ENCODE results near the gene HEATR1. TPM values are rescaled to one million over a fixed set of nuclear protein-coding genes. Genes with fewer than 3 reads are reported as not detected.

Gene HEATR1
- 10 to 100 TPM; 21.1 to 43.4 (median 32.6) TPM for total RNA-seq

- peak within 1 kb of the TSS; percentile 56 for H3K27ac ChIP-seq
- WGBS = under 1% methylated on average over 44 of the region's 54 CpGs
- DNase-seq (ENCODE audit: low spot score in 2 of 2) = peak; percentile 94 to 96
Measured at GRCh38 chr1:236603991-236604904, at the start of gene HEATR1. TSS of gene HEATR1 (minus strand) at chr1:236604516. CDS start at chr1:236604095, 421 bp downstream.

GRCh38 chr1:236645016-236645680 lies 40.8 kb upstream of the HEATR1 start:
- Histone ChIP-seq H3K27ac (no peak overlapping the region), H3K4me1 (no peaks in the 10 kb centered on the region), H3K9me3 (no peaks in the 10 kb centered on the region), H3K36me3 (no peaks in the 10 kb centered on the region), H3K4me3 (no peak overlapping the region), H3K27me3 (no peaks in the 10 kb centered on the region)
- no peak for TF ChIP-seq POLR2A (IDR thresholded peaks at IDR 0.05)
- no peak for TF ChIP-seq EP300 (IDR thresholded peaks at IDR 0.05)
- TF ChIP-seq CTCF (IDR thresholded peaks at IDR 0.05) = no peak
- TF ChIP-seq POLR2AphosphoS5 (IDR thresholded peaks at IDR 0.05) = no peak
- no peak for DNase-seq (ENCODE audit: low spot score in 2 of 2)
- 84% methylated on average over 5 of the region's 5 CpGs for WGBS

More at GRCh38 chr1:236603991-236604904, at the start of gene HEATR1:
- peak within 1 kb of the TSS; percentile 80 for H3K4me3 ChIP-seq
- H3K9me3 ChIP-seq = no peaks in the 10 kb centered on the region
- peaks cover 15% of the 10 kb centered on the region for H3K4me1 ChIP-seq
- no peak for TF ChIP-seq CTCF (IDR thresholded peaks at IDR 0.05)
- TF ChIP-seq POLR2AphosphoS5 (IDR thresholded peaks at IDR 0.05) = peak in 2 of 3 donors; percentile 74 to 98
- H3K36me3 ChIP-seq = peaks cover 27% of the 10 kb centered on the region
- H3K27me3 ChIP-seq = no peaks in the 10 kb centered on the region

GRCh38 chr1:236642763-236643162 lies 38.4 kb upstream of the HEATR1 start:
- 79% methylated on average over 4 of the region's 4 CpGs for WGBS
- no peak overlapping the region for H3K27ac ChIP-seq
- TF ChIP-seq EP300 (IDR thresholded peaks at IDR 0.05) (no peak), POLR2AphosphoS5 (IDR thresholded peaks at IDR 0.05) (no peak), POLR2A (IDR thresholded peaks at IDR 0.05) (no peak)
- H3K4me3 ChIP-seq = no peak overlapping the region
- no peaks in the 10 kb centered on the region for H3K27me3 ChIP-seq
- DNase-seq (ENCODE audit: low spot score in 2 of 2) = no peak
- no peaks in the 10 kb centered on the region for H3K4me1 ChIP-seq
- no peaks in the 10 kb centered on the region for H3K9me3 ChIP-seq
- H3K36me3 ChIP-seq = no peaks in the 10 kb centered on the region

- TF ChIP-seq POLR2AphosphoS5 (IDR thresholded peaks at IDR 0.05) (no peak), POLR2A (IDR thresholded peaks at IDR 0.05) (no peak)
- whole genome bisulfite sequencing = 71% methylated on average over 4 of the region's 4 CpGs
Measured at GRCh38 chr1:236639686-236640085, 35.4 kb upstream of the HEATR1 start.

GRCh38 chr1:236638945-236639344 lies 34.6 kb upstream of the HEATR1 start:
- H3K9me3 ChIP-seq = no peaks in the 10 kb centered on the region
- H3K36me3 ChIP-seq = no peaks in the 10 kb centered on the region
- TF ChIP-seq POLR2AphosphoS5 (IDR thresholded peaks at IDR 0.05) = no peak
- TF ChIP-seq EP300 (IDR thresholded peaks at IDR 0.05) = no peak
- no peak for TF ChIP-seq POLR2A (IDR thresholded peaks at IDR 0.05)
- TF ChIP-seq CTCF (IDR thresholded peaks at IDR 0.05) = no peak
- H3K4me1 ChIP-seq = no peaks in the 10 kb centered on the region
- no peak overlapping the region for H3K4me3 ChIP-seq
- WGBS = 84% methylated on average over 13 of the region's 13 CpGs
- no peak overlapping the region for H3K27ac ChIP-seq
- H3K27me3 ChIP-seq = peaks cover 7% of the 10 kb centered on the region
- DNase-seq (ENCODE audit: low spot score in 2 of 2) = no peak

More at GRCh38 chr1:236639686-236640085, 35.4 kb upstream of the HEATR1 start:
- DNase-seq (ENCODE audit: low spot score in 2 of 2) = no peak
- no peak overlapping the region for H3K27ac ChIP-seq
- H3K36me3 ChIP-seq = no peaks in the 10 kb centered on the region
- H3K4me3 ChIP-seq = no peak overlapping the region
- peaks cover 7% of the 10 kb centered on the region for H3K27me3 ChIP-seq
- H3K9me3 ChIP-seq = no peaks in the 10 kb centered on the region
- H3K4me1 ChIP-seq = no peaks in the 10 kb centered on the region

- no peaks in the 10 kb centered on the region for H3K36me3 ChIP-seq
- H3K27ac ChIP-seq = no peak overlapping the region
- no peak overlapping the region for H3K4me3 ChIP-seq
- peaks cover 7% of the 10 kb centered on the region for H3K27me3 ChIP-seq
- DNase-seq (ENCODE audit: low spot score in 2 of 2) = no peak
- no peaks in the 10 kb centered on the region for H3K4me1 ChIP-seq
- H3K9me3 ChIP-seq = no peaks in the 10 kb centered on the region
- 83% methylated on average over 7 of the region's 7 CpGs for WGBS
- TF ChIP-seq CTCF (IDR thresholded peaks at IDR 0.05) (no peak), POLR2A (IDR thresholded peaks at IDR 0.05) (no peak), EP300 (IDR thresholded peaks at IDR 0.05) (no peak), POLR2AphosphoS5 (IDR thresholded peaks at IDR 0.05) (no peak)
Measured at GRCh38 chr1:236636017-236636416, 31.7 kb upstream of the HEATR1 start.

Data from suprapubic skin (tissue), 4 donors.